ENCODE results near the gene AGBL1. TPM values are rescaled to one million over a fixed set of nuclear protein-coding genes. Genes with fewer than 3 reads are reported as not detected.
A peak's percentile ranks its signal among the peaks of the same experiment; 100 is the strongest.

The AGBL1 gene
- total and polyA plus RNA-seq, 9 donors, result under 0.01 to 0.02 TPM; not detected in 7

- intact Hi-C loops (cut with DNase I), result no loop called here
- H3K4me3 ChIP-seq, result no peak overlapping the region
- TF ChIP-seq CTCF (IDR thresholded peaks at IDR 0.05) (no peak), POLR2A (IDR thresholded peaks at IDR 0.05) (no peak), EP300 (IDR thresholded peaks at IDR 0.05) (no peak)
- peak in 2 of 5 donors; percentile 13 to 14 for DNase-seq
- WGBS, 3 donors, result 13 to 21% (median 15%) methylated on average over 4 to 6 of the region's 6 CpGs
- H3K36me3 ChIP-seq, result no peaks in the 10 kb centered on the region
- no peak overlapping the region for H3K27ac ChIP-seq
- H3K4me1 ChIP-seq (ENCODE audit: insufficient read depth), result no peaks in the 10 kb centered on the region
- H3K27me3 ChIP-seq, result no peaks in the 10 kb centered on the region
- no peaks in the 10 kb centered on the region for H3K9me3 ChIP-seq
Measured at GRCh38 chr15:86624261-86625036, 544.8 kb downstream of the AGBL1 start.

GRCh38 chr15:86629409-86630356 is 550.0 kb downstream of the AGBL1 start:
- Histone ChIP-seq H3K27ac (no peak overlapping the region), H3K27me3 (no peaks in the 10 kb centered on the region), H3K9me3 (no peaks in the 10 kb centered on the region), H3K36me3 (no peaks in the 10 kb centered on the region), H3K4me1 (ENCODE audit: insufficient read depth) (no peaks in the 10 kb centered on the region), H3K4me3 (no peak overlapping the region)
- WGBS, 3 donors, result 59 to 67% (median 63%) methylated on average over 7 of the region's 7 CpGs
- DNase-seq, result no peak
- no peak for TF ChIP-seq EP300 (IDR thresholded peaks at IDR 0.05)
- intact Hi-C loops (cut with DNase I), result no loop called here

DNA sequence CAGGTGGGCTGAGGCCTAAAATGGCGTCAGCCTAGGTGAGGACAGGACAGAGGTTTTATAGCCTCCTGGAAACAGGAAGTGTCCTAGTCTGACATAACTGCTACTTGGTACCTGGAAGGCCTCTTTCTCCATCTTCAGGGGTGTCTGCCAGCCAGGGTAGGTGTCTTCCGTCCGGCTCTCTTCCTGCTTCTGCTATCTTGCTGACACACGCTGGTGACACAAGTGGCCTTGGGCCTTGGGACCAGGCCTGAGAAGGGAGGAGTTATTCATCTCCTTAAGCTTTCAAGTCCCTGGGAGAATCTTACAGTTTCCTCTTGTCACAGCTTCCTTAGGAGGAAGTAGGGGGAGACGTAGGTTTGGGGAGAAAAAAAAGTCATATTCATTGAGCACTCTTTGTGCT is 551.3 kb downstream of the AGBL1 start:
- Histone ChIP-seq H3K4me3 (no peak overlapping the region), H3K9me3 (no peaks in the 10 kb centered on the region), H3K36me3 (no peaks in the 10 kb centered on the region), H3K4me1 (ENCODE audit: insufficient read depth) (no peaks in the 10 kb centered on the region), H3K27ac (no peak overlapping the region), H3K27me3 (no peaks in the 10 kb centered on the region)
- no peak for TF ChIP-seq POLR2A (IDR thresholded peaks at IDR 0.05)
- no peak for TF ChIP-seq EP300 (IDR thresholded peaks at IDR 0.05)
- TF ChIP-seq CTCF (IDR thresholded peaks at IDR 0.05), result no peak
- intact Hi-C loops (cut with DNase I), result no loop called here
- no peak for DNase-seq
- WGBS, 3 donors, result 53 to 68% (median 56%) methylated on average over 5 of the region's 5 CpGs

- no peak for TF ChIP-seq POLR2A (IDR thresholded peaks at IDR 0.05)
- no peak for TF ChIP-seq EP300 (IDR thresholded peaks at IDR 0.05)
- no peak for TF ChIP-seq CTCF (IDR thresholded peaks at IDR 0.05)
- no peaks in the 10 kb centered on the region for H3K9me3 ChIP-seq
- 81 to 90% (median 84%) methylated on average over 4 of the region's 4 CpGs for WGBS, 3 donors
Measured at GRCh38 chr15:86634146-86634545, 554.5 kb downstream of the AGBL1 start.

More at GRCh38 chr15:86634146-86634545, 554.5 kb downstream of the AGBL1 start:
- Histone ChIP-seq H3K4me1 (ENCODE audit: insufficient read depth) (no peaks in the 10 kb centered on the region), H3K27ac (no peak overlapping the region), H3K27me3 (no peaks in the 10 kb centered on the region), H3K4me3 (no peak overlapping the region), H3K36me3 (no peaks in the 10 kb centered on the region)
- intact Hi-C loops (cut with DNase I), result no loop called here
- DNase-seq, result no peak
